EL (cell line): Measurements from ENCODE around the gene ITIH2.
"Not testable (repeated sequence)": the region's sequence is repeated elsewhere in the genome, so short reads cannot be mapped to it uniquely, and the experiment has no call there.

Experiments
- DNase-seq: peaks from one replicate; pipeline ENCODE4 v3.0.0-alpha.2; 2016

The ITIH2 gene

DNA sequence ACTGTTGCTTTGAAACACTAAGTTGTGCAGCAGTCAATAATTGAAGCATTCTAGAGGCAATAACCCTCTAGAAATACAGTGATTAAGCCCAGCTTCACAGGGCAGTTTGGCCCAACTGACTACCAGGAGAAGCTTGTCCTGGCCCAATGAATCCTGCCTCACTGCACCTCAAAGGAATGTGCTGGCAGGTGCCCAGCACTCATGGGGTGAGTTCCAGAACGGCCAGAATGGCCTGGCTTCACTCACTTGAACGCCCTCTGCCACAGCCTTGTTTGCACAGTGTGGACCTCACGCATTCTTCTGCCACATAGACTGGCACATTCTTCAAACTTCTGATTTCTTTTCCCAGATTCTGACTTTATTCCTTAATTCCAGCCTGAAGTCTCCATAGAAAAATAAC is 6.6 kb upstream of the ITIH2 start:
- peak; percentile 6 for DNase-seq

DNA sequence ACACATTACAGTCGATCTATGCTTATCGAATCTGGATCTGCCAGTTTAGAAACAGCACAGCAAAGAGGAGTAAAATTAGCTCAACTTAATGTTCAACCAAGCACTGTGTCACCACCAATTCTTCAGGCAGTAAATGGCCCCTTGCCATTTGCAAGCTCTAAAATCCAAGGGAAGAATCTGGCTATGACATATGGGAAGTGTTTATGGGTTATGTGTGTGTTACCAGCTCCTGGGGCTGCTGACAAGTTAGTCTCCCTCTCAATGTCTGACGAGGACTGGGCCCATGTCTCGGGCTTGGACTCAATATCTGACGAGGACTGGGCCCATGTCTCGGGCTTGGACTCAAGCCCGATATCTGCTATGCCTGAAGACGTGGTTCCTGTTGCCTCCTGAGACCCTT is 5.7 kb upstream of the ITIH2 start:
- no peak for DNase-seq

DNA sequence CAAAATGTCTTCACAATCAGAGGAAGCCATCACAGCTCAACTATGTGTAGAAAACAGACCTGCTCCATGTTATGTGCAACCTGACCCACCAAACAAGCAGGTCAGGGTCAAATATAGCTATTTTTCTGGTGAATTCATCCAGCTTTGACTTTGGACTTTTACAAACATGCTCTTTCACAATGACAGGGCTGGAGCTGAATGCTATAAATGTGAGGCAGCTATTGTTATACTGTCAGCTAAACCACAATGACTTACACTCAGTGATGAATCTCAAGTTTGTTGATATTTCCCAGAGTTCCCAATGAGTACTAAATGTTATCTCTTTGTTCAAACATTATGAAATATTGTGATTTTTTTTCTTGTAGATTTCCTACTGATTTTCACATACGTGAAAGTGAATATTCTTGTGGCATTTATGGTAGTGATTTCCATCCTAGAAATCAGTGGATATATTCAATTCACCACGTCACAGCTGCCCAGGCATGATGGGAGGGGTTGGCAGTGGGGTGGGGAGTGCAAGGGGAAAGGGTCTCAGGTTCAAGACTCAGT is 2.5 kb upstream of the ITIH2 start:
- no peak for DNase-seq

DNA sequence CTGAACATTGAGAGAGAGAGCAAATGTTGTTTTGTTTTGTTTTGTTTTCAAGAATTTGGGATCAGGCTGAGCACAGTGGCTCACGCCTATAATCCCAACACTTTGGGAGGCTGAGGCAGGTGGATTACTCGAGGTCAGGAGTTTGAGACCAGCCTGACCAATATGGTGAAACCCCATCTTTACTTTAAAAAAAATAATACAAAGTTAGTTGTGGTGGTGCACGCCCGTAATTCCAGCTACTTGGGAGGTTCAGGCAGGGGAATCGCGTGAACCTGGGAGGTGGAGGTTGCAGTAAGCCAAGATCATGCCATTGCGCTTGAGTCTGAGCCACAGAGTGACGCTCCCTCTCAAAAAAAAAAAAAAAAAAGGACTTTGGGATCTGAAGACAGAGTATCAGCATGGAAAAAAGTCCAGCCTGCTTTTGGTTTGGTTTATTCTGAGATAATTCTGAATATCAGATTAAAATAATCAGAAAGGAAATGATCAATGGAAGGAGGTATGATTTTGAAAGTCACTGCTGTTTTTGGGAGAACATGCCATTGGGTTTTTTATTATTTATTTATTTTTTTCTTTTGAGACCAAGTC is 1.9 kb upstream of the ITIH2 start:
- no peak for DNase-seq

DNA sequence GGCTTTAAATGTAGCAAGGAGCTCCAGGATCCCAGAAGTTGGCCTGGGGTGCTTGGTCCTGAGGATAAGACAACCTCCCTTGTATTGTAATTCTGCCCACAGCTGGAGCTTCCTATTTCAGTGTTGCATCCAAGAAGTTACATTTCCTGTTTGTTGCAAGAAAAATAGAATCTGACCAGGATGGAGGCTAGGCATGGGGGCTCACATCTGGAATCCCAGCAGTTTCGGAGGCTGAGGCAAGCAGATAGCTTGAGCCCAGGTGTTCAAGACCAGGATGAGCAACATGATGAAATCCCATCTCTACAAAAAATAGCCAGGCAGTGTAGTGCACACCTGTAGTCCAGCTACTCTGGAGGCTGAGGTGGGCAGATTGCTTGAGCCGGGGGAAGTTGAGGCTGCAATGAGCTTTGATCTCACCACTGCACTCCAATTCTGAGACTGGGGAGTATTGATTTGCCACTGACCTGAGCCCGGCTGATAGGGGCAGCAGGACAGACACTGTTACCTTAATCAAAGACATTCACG is 766 bp upstream of the ITIH2 start:
- no peak for DNase-seq

DNA sequence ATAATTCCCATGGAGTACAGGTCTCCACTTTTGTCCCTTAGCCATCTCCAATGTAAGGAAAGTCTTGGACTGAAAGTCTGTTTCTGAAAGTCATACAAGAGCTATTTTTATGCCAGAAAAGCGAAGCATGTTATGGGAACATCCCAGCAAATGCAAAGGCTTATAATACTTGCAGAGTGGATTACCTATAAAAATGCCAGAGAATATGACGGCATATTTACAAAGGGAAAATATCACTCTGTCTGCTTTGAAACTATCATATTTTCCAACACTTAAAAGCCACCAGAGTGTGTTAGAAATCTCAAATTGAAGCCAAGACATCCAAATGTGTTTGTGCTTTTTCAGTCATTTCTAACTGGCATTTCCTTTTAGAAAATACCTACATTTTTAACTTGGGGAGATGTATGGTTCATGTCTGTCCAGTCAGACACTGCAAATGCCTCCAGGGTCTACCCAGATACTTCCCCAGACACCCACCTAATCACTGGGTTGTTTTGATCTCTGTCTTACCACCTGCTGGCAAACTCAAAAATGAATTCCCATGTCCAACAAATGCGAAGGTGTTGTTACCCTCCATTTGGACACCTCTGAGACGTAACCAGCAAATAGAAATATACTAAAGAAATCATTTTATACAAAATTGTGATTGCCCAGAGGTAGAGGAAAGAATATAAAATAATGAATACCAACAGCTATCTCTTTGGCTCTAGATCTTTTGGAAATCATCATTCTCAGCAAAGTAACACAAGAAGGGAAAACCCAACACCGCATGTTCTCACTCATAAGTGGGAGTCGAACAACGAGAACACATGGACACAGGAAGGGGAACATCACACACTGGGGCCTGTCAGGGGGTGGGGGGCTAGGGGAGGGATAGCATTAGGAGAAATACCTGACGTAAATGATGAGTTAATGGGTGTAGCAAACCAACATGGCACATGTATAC is 1.2 kb downstream of the ITIH2 start:
- DNase-seq, result no peak

DNA sequence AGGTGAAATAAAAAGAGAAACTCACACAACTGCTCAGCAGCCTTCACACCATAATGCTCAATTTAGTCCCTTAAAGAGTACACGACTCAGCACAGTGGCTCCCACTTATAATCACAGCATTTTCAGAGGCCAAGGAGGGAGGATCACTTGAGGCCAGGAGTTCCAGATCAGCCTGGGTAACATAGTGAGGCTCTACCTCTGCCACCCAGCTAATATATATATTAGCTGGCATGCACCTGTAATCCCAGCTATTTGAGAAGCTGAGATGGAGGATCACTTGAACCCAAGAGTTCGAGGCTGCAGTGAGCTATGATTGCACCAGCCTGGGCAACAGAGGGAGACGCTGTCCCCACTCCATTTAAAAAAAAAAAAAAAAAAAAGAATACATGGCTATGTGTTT is 2.2 kb downstream of the ITIH2 start:
- no peak for DNase-seq

DNA sequence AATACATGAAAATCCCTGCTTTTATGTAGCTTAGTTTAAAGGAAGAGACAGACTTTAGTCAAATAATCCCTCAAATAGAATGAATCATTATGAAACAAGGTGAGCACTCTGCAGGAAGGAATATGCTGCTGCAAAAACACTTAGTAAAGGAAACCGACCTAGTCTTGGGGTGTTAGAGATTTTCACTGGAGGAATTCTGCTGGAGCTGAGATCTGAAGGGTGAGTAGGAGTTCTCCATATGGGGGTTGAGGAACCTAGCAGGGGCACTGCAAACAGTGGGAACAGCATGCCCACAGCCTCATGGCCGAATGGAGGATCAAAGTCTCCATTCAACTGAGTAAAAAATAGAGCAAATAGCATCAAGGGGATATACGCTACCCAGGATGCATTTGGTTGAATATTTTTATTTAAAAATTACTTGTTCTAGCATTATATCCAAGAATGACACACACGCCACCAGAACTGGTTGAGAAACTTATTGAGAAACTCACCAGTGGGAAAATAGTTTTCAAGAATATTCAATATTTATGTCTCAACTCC is 3.5 kb downstream of the ITIH2 start:
- DNase-seq, result no peak

DNA sequence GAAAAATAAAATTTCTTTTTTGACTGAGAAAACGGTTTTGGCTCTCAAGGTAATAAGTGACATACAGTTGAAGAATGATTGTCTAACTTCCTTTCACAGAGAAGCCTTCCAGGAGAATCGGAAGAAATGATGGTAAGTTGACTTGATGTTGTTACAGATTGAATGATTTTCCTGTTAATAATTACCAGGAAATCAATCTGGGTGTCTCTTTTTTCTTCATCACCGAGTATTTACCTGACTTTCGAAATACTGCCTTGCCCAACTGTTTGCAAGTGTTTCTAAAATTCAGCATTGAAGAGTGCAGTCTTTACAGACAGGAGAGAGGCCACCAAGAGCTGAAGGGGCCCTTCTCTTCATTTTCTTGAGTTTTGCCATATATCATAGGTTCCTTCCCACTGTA is 4.0 kb downstream of the ITIH2 start:
- DNase-seq, result no peak

DNA sequence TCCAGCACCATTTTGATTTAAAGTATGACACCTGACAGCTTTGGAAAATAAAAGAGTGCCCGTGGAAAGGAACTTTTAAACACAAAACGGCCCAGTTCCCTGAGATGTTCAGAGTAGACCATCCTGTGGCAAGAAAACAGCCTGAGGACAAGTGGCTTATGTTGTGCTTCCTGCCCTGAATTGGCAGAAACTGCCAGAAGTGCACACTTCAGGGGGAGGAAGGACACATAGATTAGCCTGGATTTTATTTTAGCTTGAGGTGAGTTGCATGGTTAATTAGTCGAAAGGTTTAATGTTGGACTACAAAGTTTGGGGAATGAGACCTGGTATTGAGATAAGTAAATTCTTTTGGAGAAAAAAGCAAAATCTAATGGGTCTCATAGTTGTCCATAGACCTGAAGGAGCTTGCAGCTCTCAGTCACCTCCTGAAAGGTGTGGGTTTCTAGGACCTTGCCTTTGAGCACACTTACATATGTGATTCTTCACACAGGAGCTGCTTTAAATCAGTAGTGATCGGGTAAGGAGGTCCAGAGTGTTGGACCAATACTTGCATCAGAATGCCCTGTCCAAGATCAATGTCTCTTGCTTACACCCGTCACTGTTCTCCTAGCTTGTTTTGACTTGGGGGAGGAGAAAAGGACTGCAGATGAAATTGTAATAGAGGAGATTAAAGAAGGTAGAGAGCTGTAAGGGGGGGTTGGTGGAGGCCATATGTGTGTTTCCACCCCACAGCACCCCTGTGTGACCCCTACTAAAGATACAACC is 4.9 kb downstream of the ITIH2 start:
- no peak for DNase-seq

DNA sequence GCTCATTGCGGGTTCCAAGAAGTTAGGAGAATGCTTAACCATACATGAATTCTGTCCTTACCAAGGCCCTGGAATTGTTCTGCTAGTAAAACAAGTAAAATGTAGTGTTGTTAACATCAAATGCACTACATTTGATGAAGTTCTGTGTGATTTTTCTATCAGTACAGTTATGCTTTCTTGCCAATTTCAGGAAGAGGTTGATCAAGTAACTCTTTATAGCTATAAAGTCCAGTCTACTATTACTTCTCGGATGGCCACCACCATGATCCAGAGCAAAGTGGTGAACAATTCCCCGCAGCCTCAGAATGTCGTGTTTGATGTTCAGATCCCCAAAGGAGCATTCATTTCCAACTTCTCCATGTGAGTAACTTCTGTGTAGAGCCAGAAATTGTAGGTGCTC is 5.7 kb downstream of the ITIH2 start:
- DNase-seq, result no peak

DNA sequence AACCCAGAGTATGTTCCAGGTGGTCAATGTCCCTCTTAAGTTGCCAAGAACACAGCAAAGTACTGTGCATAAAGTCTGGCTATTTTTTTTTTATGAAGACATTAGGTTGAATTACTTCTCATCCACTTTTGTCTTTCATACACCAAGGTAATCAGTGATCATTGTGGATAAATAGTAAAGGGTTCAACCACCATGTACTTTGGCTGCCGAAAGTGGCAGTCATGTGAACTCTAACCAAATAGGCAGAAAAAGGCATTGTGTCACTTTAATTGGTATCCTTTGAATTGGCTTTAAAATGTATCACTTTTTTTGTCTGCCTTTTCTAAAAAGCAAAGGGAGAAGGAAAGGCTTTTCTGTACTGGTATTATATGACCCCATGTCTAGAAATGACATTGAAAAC is 7.3 kb downstream of the ITIH2 start:
- DNase-seq, result no peak

DNA sequence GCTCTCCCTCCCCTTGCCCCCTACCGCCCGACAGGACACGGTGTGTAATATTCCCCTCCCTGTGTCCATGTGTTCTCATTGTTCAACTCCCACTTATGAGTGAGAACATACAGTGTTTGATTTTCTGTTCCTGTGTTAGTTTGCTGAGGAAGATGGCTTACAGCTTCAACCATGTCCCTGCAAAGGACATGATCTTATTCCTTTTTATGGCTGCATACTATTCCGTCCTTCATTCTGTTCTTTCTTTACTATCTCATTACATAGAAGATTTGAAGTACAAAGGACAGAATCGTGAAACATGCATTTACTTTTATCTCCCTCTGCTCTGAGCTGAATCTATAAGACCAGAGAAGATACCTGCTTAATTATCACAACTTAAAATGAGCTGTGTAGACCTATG is 8.0 kb downstream of the ITIH2 start:
- not testable (repeated sequence) for DNase-seq

DNA sequence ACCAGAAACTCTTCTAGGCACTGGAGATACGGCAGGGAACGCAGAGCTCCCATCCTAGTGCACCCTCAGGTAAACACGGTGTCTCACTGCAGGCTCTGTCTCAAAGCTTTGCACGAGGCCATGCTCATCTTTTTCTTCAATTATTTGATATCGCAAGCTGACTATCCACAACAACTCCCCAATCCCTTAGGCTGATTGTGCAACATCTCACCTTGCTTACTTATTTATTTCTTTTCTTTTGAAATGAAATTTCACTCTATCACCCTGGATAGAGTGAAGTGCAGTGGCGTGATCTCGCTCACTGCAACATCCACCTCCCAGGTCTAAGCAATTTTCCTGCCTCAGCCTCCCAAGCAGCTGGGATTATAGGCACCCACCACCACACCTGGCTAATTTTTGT is 12.4 kb downstream of the ITIH2 start:
- DNase-seq, result no peak

DNA sequence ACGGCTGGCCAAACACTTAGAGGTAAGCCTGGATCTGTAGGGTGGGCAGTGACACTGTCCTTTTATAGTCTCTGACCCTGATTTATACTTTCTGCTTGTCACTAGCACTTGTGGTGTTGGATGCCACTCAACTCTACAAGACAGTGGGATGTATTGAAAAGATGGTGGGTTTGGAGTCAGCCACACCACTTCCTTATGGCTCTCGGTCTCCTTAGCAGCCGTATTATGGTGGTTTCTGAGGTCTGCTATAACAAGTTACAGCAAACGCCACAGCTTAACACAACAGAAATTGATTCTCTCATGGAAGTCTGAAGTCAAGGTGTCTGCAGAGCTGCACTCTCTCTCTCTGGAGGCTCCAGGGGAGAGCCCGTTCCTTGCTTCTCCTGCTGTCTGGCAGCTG is 14.7 kb downstream of the ITIH2 start:
- no peak for DNase-seq

DNA sequence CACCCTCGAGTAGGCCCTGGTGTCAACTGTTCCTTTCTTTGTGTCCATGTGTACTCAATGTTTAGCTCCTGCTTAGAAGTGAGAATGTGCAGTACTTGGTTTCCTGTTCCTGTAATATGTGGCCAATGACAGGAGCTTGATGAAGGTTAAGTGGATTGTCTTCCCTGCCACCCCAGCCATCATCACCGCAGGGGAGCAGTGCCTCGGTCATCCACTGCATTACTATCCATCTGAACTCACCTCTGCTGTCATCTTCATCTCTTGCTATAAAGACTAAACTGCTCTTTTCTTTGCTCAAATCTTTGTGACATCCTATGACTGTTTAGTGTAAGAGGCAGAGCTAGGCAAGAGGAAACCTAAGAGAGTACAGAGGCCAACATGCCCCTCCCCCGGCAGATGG is 15.6 kb downstream of the ITIH2 start:
- no peak for DNase-seq

DNA sequence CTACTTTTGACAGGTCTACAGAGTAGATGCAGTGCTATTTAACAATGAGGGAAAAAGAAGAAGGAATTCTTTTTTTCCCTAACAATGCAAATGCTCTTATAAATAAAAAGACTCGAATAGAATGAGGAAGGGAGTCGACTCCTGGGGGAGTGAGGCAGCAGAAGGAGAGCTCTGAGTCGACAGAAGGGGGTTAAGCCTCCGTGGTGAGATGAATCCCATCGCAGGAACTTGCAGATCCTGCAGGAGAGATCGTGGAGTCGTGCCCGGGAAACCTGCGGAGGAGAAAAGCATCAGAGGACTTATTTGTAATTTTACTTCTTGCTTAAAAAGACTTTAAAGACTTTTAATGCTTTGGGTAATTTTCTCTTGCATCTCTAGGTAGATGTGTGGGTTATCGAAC is 17.4 kb downstream of the ITIH2 start:
- DNase-seq, result no peak

DNA sequence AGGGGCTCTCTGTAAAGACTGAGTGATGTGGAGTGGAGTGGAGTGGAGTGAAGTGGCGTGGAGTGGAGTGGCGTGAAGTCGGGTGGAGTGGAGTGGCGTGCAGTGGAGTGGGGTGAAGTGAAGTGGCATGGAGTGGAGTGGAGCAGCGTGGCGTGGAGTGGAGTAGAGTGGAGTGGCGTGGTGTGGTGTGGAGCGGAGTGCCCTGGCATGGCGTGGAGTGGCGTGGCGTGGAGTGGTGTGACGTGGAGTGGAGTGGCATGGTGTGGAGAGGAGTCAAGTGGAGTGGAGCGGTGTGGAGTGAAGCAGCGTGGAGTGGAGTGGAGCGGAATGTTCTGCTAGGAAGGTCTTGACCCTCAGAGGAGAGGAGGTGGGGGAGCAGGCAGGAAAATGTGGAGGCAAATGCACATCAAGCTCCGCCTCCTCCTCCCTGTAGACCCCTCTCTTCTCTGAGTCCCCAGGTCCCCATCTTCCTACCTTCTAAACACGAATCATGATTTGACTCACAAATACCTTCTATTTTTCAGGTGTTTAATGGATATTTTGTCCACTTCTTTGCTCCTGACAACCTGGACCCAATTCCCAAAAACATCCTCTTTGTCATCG is 19.9 kb downstream of the ITIH2 start:
- DNase-seq, result no peak

DNA sequence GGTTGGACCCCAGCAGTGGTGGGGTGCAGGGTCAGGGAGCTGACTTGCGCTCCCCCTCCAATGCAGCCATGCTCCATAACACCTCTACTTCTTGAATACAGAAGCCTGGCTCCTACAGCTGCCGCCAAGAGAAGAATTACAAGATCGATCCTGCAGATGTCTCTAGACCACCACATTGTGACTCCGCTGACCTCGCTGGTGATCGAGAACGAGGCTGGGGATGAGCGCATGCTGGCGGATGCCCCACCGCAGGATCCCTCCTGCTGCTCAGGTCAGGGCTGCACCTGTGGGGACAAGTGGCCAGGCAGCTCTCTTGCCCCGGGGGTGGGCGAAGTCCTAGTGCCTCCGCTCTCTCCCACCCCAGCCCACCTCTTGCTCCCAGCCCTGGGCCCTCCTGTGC is 31.7 kb downstream of the ITIH2 start:
- DNase-seq, result no peak

DNA sequence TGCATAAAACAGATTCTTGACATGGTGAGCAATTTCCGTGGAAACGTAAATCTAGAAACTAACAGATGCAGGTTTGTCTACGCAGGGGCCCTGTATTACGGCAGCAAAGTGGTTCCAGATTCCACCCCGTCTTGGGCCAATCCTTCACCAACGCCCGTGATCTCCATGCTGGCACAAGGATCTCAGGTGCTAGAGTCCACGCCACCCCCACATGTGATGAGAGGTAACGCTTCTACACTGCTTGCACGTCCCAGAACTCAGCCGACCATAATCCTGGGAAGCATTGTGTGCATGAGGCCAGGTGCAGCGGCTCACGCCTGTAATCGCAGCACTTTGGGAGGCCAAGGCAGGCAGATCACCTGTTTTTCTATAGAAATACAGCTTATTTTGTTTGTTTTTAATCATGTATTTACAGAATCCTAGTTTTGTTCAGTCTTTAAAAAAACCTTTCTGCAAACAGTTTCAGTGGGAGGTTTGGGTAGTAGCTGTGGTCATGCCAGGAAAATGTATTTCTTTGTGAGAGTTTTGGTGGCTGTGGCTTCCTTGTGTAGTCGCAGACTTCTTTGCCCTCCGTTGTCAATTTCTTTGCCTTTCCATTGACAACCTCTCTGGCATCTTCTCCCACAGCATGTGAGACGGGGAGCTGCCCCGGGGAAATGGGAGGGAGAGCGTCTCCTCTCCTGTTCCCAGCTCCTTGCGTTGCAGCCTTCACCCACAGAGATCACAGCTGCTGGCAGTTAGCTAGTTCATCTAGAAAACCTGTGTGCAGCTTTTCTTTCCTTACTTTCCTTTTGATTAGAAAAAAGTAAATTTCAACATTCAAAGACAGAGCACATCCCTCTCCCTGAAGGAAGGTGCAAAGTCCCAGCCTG is 35.7 kb downstream of the ITIH2 start:
- no peak for DNase-seq

DNA sequence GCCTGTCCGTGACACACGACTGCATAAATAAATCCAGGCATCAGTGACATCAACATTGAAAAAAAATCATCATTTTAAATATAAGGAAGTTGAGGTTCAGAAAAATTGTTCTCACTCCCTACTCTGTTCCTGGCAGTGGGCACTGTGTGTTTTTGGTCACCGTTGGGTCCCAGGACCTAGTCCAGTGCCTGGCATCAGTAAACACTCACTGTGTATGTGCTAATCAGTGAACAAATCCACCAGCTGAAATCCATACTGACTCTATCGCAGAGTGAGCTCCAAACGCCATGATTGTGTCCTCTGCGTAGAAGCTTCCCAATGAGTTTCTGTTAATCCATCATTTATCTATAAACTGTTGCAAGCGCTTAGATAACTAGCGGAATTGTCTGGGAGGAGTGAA is 41.2 kb downstream of the ITIH2 start:
- DNase-seq, result no peak

DNA sequence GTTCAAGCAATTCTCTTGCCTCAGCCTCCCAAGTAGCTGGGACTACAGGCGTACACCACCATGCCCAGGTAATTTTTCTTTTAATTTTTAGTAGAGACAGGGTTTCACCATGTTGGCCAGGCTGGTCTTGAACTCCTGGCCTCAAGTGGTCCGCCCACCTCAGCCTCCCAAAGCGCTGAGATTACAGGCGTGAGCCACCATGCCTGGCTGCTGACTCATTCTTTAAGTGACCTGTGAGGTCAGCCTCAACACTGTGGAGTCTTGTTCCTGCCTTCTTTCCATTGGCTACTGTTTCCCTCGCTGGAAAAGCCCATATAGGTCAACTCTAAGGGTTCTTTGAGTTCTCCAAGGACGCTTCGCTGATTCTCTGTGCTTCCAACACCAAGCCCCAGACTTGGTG is 45.5 kb downstream of the ITIH2 start:
- peak; percentile 36 for DNase-seq
